H1 (cell line): Measurements from ENCODE around the gene NSD2. TPM values are rescaled to one million over a fixed set of nuclear protein-coding genes. Genes with fewer than 3 reads are reported as not detected.

Source experiments
- CTCF ChIA-PET: fragments of 300-600 bp; sonication (Branson Sonifier 250); formaldehyde crosslinking; loops from one replicate; lab custom pipeline; 2021; ENCODE audit not compliant: partially characterized antibody; lab: Charles Lee
- POLR2A ChIA-PET: fragments of 300-600 bp; sonication (Branson Sonifier 250); formaldehyde crosslinking; loops from one replicate; lab custom pipeline; 2021; ENCODE audit warnings: inconsistent platforms; ENCODE audit not compliant: partially characterized antibody; lab: Charles Lee
- DNase-seq, 2 experiments: peaks; one replicate each; pipeline versions ENCODE4 v3.0.0 to v3.0.0-alpha.2; 2010 to 2022; ENCODE audit warnings: low spot score in 2 of 2, low read depth in 1 of 2, mixed read lengths in 1 of 2
- FAIRE-seq: peaks from 2 replicates; lab custom pipeline; 2011; peaks lifted over from hg19 to GRCh38; lab: Jason Lieb, UNC
- H2AFZ ChIP-seq: 2 replicates; pipeline ENCODE4 v1.8.1; 2012; ENCODE audit warnings: low read length, inconsistent platforms
- H2AK5ac ChIP-seq: 2 replicates; pipeline ENCODE4 v1.6.1; 2013; ENCODE audit warnings: low read depth, low read length
- H2BK120ac ChIP-seq: replicated peaks from 2 replicates; pipeline ENCODE3; 2013; ENCODE audit warnings: low read depth, low read length, inconsistent platforms
- H2BK12ac ChIP-seq: 2 replicates; pipeline ENCODE4 v1.6.1; 2013; ENCODE audit warnings: low read depth, low read length
- H2BK15ac ChIP-seq: 2 replicates; pipeline ENCODE4 v1.6.1; 2013; ENCODE audit warnings: low read length
- H2BK20ac ChIP-seq: 2 replicates; pipeline ENCODE4 v1.6.1; 2013; ENCODE audit warnings: low read length
- H2BK5ac ChIP-seq: 2 replicates; pipeline ENCODE4 v1.6.1; 2013; ENCODE audit warnings: low read depth, low read length
- H3K14ac ChIP-seq: 2 replicates; pipeline ENCODE4 v1.6.1; 2013; ENCODE audit warnings: inconsistent platforms; ENCODE audit not compliant: insufficient read length
- H3K18ac ChIP-seq: 2 replicates; pipeline ENCODE4 v1.6.1; 2013; ENCODE audit warnings: low read length; ENCODE audit errors: extremely low read depth
- H3K23ac ChIP-seq: 2 replicates; pipeline ENCODE4 v1.6.1; 2013; ENCODE audit warnings: inconsistent platforms; ENCODE audit not compliant: insufficient read length
- H3K23me2 ChIP-seq: 2 replicates; pipeline ENCODE4 v1.6.1; 2013; ENCODE audit warnings: low read depth, low read length
- H3K27ac ChIP-seq: 2 replicates; pipeline ENCODE4 v1.6.1; 2011; ENCODE audit warnings: low read depth, low read length, inconsistent platforms
- H3K27me3 ChIP-seq, 4 experiments: replicated peaks in 1 of 4; 1 replicate in 1 of 4; 2 replicates in 3 of 4; pipeline versions ENCODE4 v1.6.1 to v1.8.1; 2011 to 2013; ENCODE audit warnings: low read length in 3 of 4, mild to moderate bottlenecking in 3 of 4, inconsistent platforms in 2 of 4, mixed read lengths in 2 of 4, moderate library complexity in 1 of 4; ENCODE audit not compliant: control insufficient read depth in 3 of 4, insufficient read depth in 3 of 4; ENCODE audit errors: extremely low read depth in 1 of 4
- H3K36me3 ChIP-seq, 4 experiments: 2 replicates each; pipeline versions ENCODE4 v1.6.1 to v1.8.1; 2011 to 2013; ENCODE audit warnings: mild to moderate bottlenecking in 4 of 4, low read length in 3 of 4, moderate library complexity in 2 of 4, control low read depth in 1 of 4, inconsistent platforms in 1 of 4; ENCODE audit not compliant: insufficient read depth in 4 of 4, control insufficient read depth in 2 of 4
- H3K4ac ChIP-seq: replicated peaks from 2 replicates; pipeline ENCODE3; 2013; ENCODE audit warnings: low read length, low read depth, mixed read lengths, inconsistent platforms; ENCODE audit not compliant: insufficient read length
- H3K4me1 ChIP-seq, 4 experiments: replicated peaks in 1 of 4; 1 replicate in 1 of 4; 2 replicates in 3 of 4; pipeline versions ENCODE4 v1.6.1 to v1.8.1; 2011 to 2013; ENCODE audit warnings: low read length in 3 of 4, inconsistent platforms in 2 of 4, mixed read lengths in 1 of 4; ENCODE audit not compliant: insufficient read depth in 4 of 4, control insufficient read depth in 3 of 4
- H3K4me2 ChIP-seq, 2 experiments: 2 replicates each; pipeline versions ENCODE4 v1.6.1 to v1.8.1; 2011 to 2013; ENCODE audit warnings: low read depth in 2 of 2, low read length in 2 of 2, control low read depth in 1 of 2, inconsistent platforms in 1 of 2, mild to moderate bottlenecking in 1 of 2; ENCODE audit not compliant: insufficient read depth in 1 of 2
- H3K4me3 ChIP-seq, 4 experiments: fragments of 200-600, 300-600 bp in 1 of 4; sonication (generic), shearing (Covaris generic), sonication (Bioruptor Twin) in 1 of 4; 2 replicates each; pipeline versions ENCODE4 v1.5.1 to v1.8.1; 2011 to 2016; ENCODE audit warnings: low read length in 4 of 4, low read depth in 3 of 4, control low read depth in 2 of 4, inconsistent platforms in 2 of 4, mild to moderate bottlenecking in 2 of 4, mixed read lengths in 1 of 4, moderate library complexity in 1 of 4; ENCODE audit not compliant: insufficient read depth in 2 of 4; ENCODE audit errors: extremely low read depth in 1 of 4
- H3K56ac ChIP-seq: replicated peaks from 2 replicates; pipeline ENCODE3; 2013; ENCODE audit warnings: low read depth, mild to moderate bottlenecking, mixed read lengths, low read length, inconsistent platforms; ENCODE audit not compliant: insufficient read length
- H3K79me1 ChIP-seq: 2 replicates; pipeline ENCODE4 v1.6.1; 2013; ENCODE audit warnings: low read depth, low read length, control low read depth
- H3K79me2 ChIP-seq, 2 experiments: 2 replicates each; pipeline versions ENCODE4 v1.6.1 to v1.8.1; 2012 to 2013; ENCODE audit warnings: low read length in 2 of 2, mild to moderate bottlenecking in 2 of 2, inconsistent platforms in 1 of 2; ENCODE audit not compliant: insufficient read depth in 2 of 2, control insufficient read depth in 1 of 2
- H3K9ac ChIP-seq, 4 experiments: replicated peaks in 1 of 4; 1 replicate in 1 of 4; 2 replicates in 3 of 4; pipeline versions ENCODE4 v1.6.1 to v1.8.1; 2011 to 2013; ENCODE audit warnings: low read depth in 3 of 4, low read length in 3 of 4, control low read depth in 2 of 4, mild to moderate bottlenecking in 2 of 4, moderate library complexity in 2 of 4, inconsistent platforms in 1 of 4; ENCODE audit errors: extremely low read depth in 1 of 4
- H3K9me3 ChIP-seq, 2 experiments: 2 replicates each; pipeline versions ENCODE4 v1.6.1 to v1.8.1; 2012 to 2013; ENCODE audit warnings: mild to moderate bottlenecking in 2 of 2, moderate library complexity in 2 of 2, control low read depth in 1 of 2, inconsistent platforms in 1 of 2, low read depth in 1 of 2, low read length in 1 of 2, mixed read lengths in 1 of 2; ENCODE audit not compliant: insufficient read depth in 2 of 2
- H4K20me1 ChIP-seq, 2 experiments: replicated peaks in 1 of 2; 2 replicates each; pipeline versions ENCODE3 to v1.8.1; 2011 to 2013; ENCODE audit warnings: inconsistent platforms in 2 of 2, low read length in 2 of 2, mild to moderate bottlenecking in 1 of 2; ENCODE audit not compliant: insufficient read depth in 2 of 2, control insufficient read depth in 1 of 2
- H4K5ac ChIP-seq: 2 replicates; pipeline ENCODE4 v1.6.1; 2013; ENCODE audit warnings: low read length, low read depth, mixed read lengths, inconsistent platforms; ENCODE audit not compliant: insufficient read length
- H4K8ac ChIP-seq: 2 replicates; pipeline ENCODE4 v1.8.0; 2013; ENCODE audit warnings: mild to moderate bottlenecking, moderate library complexity, low read length, inconsistent platforms; ENCODE audit not compliant: insufficient read depth; ENCODE audit errors: extremely low read depth
- H4K91ac ChIP-seq: replicated peaks from 2 replicates; pipeline ENCODE3; 2013; ENCODE audit warnings: low read length, mixed read lengths, inconsistent platforms; ENCODE audit not compliant: insufficient read length
- FOSL1 ChIP-seq: IDR thresholded peaks from 2 replicates; pipeline ENCODE4 v1.6.1; 2011; ENCODE audit warnings: mild to moderate bottlenecking, low read depth, low read length, moderate library complexity; ENCODE audit not compliant: insufficient read depth
- TCF12 ChIP-seq: IDR thresholded peaks from 2 replicates; pipeline ENCODE4 v1.6.1; 2011; ENCODE audit warnings: low read depth, mild to moderate bottlenecking, low read length
- USF2 ChIP-seq: IDR thresholded peaks from 2 replicates; pipeline ENCODE4 v1.6.1; 2011; ENCODE audit warnings: low read length, improper control_type of control experiment
- WGBS, 2 experiments: shearing (Covaris generic) in 1 of 2; methylation state at CpG; one replicate each; pipeline versions ENCODE4 v1.1.6 to v1.1.7; 2013 to 2015; ENCODE audit warnings: low lambda C conversion rate in 2 of 2, mixed read lengths in 2 of 2, inconsistent platforms in 1 of 2, low coverage in 1 of 2, missing lambda C conversion rate in 1 of 2; ENCODE audit not compliant: insufficient replicate concordance in 2 of 2, insufficient coverage in 1 of 2, insufficient read length in 1 of 2; ENCODE audit errors: extremely low coverage in 1 of 2, missing lambda C conversion rate in 1 of 2; 5-methylcytosine and 5-hydroxymethylcytosine counted together
- polyA plus RNA-seq, 7 experiments: library from polyadenylated mRNA; depleted of rRNA in 3 of 7; stranded (reverse) in 5 of 7; unstranded in 2 of 7; fragments of >200 nt in 5 of 7; fragments of 200-250 nt in 2 of 7; gene quantifications; 1 replicate in 5 of 7; 2 replicates in 1 of 7; 4 replicates in 1 of 7; pipeline versions ENCODE4 v1.2.1 to v1.2.3, GENCODE V29; 2011 to 2013; ENCODE audit warnings: missing spikeins in 2 of 7, mixed read lengths in 2 of 7
- total RNA-seq: library from RNA; stranded (reverse); fragmentation: NEBNext Ultra II Directional; extraction: Animal tissue kit (Norgen Biotek cat#: 25700); gene quantifications from 2 replicates; pipeline ENCODE4 v1.2.1, GENCODE V29; 2021

NSD2 gene
- total and polyA plus RNA-seq, 2 of the 8 experiments (the other 6 are each of a cell fraction or from before 2014, with no cell fraction given): 26.7 to 129 TPM

GRCh38 chr4:1982124-1983052 lies 111.2 kb downstream of the NSD2 start:
- H2AK5ac ChIP-seq: no peak overlapping the region
- H4K5ac ChIP-seq: no peak overlapping the region
- H4K8ac ChIP-seq: no peak overlapping the region
- POLR2A ChIA-PET: interaction anchor here (1.1 kb wide), 1 partner anchor 12 kb away, joined by 3 read pairs; no protein-coding TSS in a partner anchor
- no peaks in the 10 kb centered on the region; a peak in 1 of 7 replicates for H3K4me1 ChIP-seq
- H3K9me3 ChIP-seq: no peaks in the 10 kb centered on the region
- no peaks in the 10 kb centered on the region for H3K79me2 ChIP-seq
- 92% methylated on average over 16 of the region's 16 CpGs; no CpG with 5 or more reads in 1 of the 2 experiments for WGBS, 2 experiments
- peaks cover 27 to 78% (median 60%) of the 10 kb centered on the region in 4 experiments for H3K36me3 ChIP-seq
- no peak overlapping the region for H3K18ac ChIP-seq
- no peak overlapping the region for H3K56ac ChIP-seq
- no peak overlapping the region for H2BK5ac ChIP-seq
- CTCF ChIA-PET: interaction anchor here (0.6 to 1.7 kb wide), 2 partner anchors 11 to 81 kb away, joined by 3 to 6 read pairs; no protein-coding TSS in a partner anchor
- H2BK15ac ChIP-seq: no peak overlapping the region
- DNase-seq: no peak
- FAIRE-seq: no peak
- H3K4me2 ChIP-seq: no peak overlapping the region
- H3K23me2 ChIP-seq: no peaks in the 10 kb centered on the region
- H2AFZ ChIP-seq: no peak overlapping the region
- no peak overlapping the region for H3K4me3 ChIP-seq
- no peak overlapping the region for H2BK20ac ChIP-seq
- H3K23ac ChIP-seq: no peak overlapping the region
- no peak overlapping the region for H3K9ac ChIP-seq
- H3K14ac ChIP-seq: no peak overlapping the region
- H3K79me1 ChIP-seq: no peaks in the 10 kb centered on the region
- H2BK12ac ChIP-seq: no peak overlapping the region
- no peak overlapping the region for H3K4ac ChIP-seq
- TF ChIP-seq TCF12: no peak
- TF ChIP-seq USF2: no peak
- TF ChIP-seq FOSL1: no peak
- peaks cover 0 to 29% of the 10 kb centered on the region in 2 experiments for H4K20me1 ChIP-seq
- H3K27ac ChIP-seq: no peak overlapping the region
- no peak overlapping the region for H2BK120ac ChIP-seq
- H3K27me3 ChIP-seq: no peaks in the 10 kb centered on the region
- no peak overlapping the region for H4K91ac ChIP-seq
